ENCODE data around the gene GABRR3.

GABRR3 gene

DNA sequence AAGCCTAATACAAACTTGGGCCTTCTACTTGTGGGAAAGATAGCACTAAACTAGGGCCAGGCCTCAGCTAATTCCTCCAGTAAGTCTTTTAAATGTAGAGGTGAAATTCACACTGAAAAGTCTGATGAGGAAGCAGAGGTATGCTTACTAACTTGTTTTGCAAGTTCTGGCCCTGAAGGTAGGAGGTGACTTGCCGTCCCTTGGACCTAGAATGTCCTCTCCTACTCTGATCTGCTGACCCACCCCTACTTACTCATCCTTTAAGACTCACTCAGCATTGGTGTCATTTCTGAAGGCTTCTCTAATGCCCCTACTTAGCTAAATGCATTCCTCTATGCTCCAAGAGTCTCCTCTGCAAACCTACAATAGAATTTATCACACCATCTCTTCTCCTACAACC, 82.2 kb downstream of the GABRR3 start:
- ChIA-PET CTCF (no interaction called here), POLR2A (no interaction called here)
- no peak for DNase-seq (ENCODE audit: low read depth, low spot score)
- no peak overlapping the region for H3K4me3 ChIP-seq (ENCODE audit: low read depth, low read length)
- TF ChIP-seq, protein P1, sequence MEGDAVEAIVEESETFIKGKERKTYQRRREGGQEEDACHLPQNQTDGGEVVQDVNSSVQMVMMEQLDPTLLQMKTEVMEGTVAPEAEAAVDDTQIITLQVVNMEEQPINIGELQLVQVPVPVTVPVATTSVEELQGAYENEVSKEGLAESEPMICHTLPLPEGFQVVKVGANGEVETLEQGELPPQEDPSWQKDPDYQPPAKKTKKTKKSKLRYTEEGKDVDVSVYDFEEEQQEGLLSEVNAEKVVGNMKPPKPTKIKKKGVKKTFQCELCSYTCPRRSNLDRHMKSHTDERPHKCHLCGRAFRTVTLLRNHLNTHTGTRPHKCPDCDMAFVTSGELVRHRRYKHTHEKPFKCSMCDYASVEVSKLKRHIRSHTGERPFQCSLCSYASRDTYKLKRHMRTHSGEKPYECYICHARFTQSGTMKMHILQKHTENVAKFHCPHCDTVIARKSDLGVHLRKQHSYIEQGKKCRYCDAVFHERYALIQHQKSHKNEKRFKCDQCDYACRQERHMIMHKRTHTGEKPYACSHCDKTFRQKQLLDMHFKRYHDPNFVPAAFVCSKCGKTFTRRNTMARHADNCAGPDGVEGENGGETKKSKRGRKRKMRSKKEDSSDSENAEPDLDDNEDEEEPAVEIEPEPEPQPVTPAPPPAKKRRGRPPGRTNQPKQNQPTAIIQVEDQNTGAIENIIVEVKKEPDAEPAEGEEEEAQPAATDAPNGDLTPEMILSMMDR (IDR thresholded peaks at IDR 0.05; ENCODE audit: insufficient read depth, low read length, missing control alignments), result no peak

DNA sequence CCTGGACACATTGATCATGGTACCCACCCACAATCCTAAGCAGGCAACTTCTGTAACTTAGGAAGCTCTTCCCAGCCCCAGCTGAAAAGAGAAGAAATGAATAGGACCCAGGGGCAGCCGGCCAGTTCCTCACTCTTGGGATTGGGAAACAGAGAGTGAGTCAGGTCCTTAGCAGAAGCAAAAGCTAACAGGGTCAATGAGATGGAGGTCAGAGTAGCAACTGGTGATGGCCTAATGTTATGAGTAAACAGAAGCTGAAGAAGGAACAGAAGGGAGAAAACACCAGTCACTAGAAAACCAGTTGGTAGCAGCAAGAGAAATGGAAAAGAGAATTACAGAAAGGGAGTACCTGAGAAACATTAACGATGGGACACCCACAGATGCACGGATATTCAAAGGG, 82.8 kb downstream of the GABRR3 start:
- no peak for DNase-seq (ENCODE audit: low read depth, low spot score)
- TF ChIP-seq, protein P1 (IDR thresholded peaks at IDR 0.05; ENCODE audit: insufficient read depth, low read length, missing control alignments), result no peak
- H3K4me3 ChIP-seq (ENCODE audit: low read depth, low read length), result no peak overlapping the region
- CTCF ChIA-PET, result no interaction called here
- POLR2A ChIA-PET, result no interaction called here

DNA sequence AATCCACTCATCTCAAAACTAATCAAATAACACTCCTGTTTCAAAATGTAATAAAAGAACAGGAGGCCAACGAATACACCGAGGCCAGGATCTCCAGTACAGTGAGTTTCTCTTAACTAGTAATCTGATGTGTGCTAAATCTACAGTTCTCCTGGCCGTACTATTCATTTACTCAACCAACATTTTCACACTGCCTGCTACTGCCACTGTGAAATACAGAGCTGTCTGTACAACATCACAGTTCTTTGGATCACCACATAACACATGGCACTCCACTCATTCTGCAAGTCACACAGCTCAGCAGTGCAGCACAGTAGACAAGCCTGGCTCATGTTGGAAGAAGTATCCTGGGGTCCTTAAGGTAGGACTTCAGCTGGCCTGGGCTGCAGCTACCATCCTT, 84.8 kb downstream of the GABRR3 start:
- no peak for DNase-seq (ENCODE audit: low read depth, low spot score)
- POLR2A ChIA-PET, result no interaction called here
- CTCF ChIA-PET, result interaction anchor here (0.8 to 1.8 kb wide), 3 partner anchors 8 to 158 kb away, joined by 3 to 7 read pairs (median 4); no protein-coding TSS in a partner anchor
- TF ChIP-seq, protein P1 (IDR thresholded peaks at IDR 0.05; ENCODE audit: insufficient read depth, low read length, missing control alignments), result no peak
- no peak overlapping the region for H3K4me3 ChIP-seq (ENCODE audit: low read depth, low read length)

DNA sequence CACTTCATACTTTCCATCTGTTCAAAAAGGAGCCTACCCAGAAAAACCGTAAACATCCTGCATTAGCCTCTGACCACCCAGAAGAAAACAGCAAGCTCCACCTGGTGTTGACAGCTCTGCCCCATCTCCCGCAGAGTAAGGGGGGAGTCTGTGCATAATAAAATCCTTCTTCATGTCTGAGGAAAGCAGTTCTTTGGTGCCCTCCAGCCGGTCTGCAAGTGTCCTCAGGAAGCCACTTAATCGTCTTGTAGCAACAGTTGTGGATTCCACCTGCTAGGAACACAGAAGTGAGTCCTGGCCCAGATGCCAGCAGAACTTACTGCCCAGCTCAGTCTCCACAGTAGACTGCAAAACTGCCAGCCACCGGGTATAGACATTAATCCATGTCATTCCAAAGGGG, 85.4 kb downstream of the GABRR3 start:
- H3K4me3 ChIP-seq (ENCODE audit: low read depth, low read length), result no peak overlapping the region
- ChIA-PET CTCF (interaction anchor here (1.8 kb wide), 1 partner anchor 9 kb away, joined by 7 read pairs; no protein-coding TSS in a partner anchor), POLR2A (no interaction called here)
- no peak for DNase-seq (ENCODE audit: low read depth, low spot score)
- TF ChIP-seq, protein P1 (IDR thresholded peaks at IDR 0.05; ENCODE audit: insufficient read depth, low read length, missing control alignments), result no peak

DNA sequence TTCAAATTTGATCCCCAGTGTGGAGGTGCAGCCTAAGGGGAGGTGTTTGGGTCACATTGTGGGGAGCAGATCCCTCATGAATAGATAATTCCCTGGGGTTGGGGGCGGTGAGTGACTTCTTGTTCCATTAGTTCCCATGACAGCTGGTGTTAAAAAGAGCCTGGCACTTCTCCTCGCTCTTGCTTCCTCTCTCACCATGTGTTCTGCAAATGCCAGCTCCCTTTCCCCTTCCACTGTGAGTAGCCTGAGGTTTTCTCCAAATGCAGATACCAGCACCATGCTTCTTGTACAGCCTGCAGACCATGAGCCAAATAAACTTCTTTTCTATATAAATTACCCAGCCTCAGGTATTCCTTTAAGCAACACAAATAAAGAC, 86.0 kb downstream of the GABRR3 start:
- ChIA-PET POLR2A (no interaction called here), CTCF (no interaction called here)
- no peak overlapping the region for H3K4me3 ChIP-seq (ENCODE audit: low read depth, low read length)
- TF ChIP-seq, protein P1 (IDR thresholded peaks at IDR 0.05; ENCODE audit: insufficient read depth, low read length, missing control alignments), result no peak
- no peak for DNase-seq (ENCODE audit: low read depth, low spot score)

DNA sequence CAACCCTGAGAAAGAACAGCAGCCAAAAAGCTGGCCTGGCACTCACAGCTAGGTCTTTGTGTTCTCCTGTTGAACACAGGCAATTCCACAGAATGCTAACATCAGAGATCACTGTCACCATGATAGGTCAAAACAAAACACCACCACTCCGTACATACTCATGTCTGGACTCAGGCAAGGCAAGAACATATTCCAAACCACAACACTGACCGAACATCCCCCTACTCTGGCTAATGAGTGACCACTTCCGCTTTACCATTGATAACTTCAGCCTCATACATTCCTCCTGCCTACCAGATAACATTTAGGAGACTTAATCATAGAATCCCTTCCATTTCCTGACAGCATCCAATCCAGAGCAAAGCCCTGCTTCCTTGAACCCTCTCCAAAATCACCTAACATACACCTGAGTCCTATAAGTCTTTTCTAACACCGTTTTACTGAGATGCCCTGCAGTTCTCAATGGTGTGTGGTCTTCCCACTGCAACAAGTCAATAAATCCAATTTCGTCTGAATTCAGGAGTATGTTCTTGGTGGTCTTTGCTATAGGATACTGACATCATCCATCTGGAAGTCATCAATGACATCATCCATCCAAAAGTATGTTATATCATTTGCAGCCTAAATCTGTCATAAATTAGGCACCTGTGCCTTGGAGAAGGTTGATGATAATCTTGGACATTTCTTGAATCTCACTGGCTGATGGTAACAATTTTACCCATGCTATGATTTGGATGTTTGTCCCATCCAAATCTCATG, 86.6 kb downstream of the GABRR3 start:
- DNase-seq (ENCODE audit: low read depth, low spot score), result no peak
- TF ChIP-seq, protein P1 (IDR thresholded peaks at IDR 0.05; ENCODE audit: insufficient read depth, low read length, missing control alignments), result no peak
- ChIA-PET CTCF (no interaction called here), POLR2A (no interaction called here)
- H3K4me3 ChIP-seq (ENCODE audit: low read depth, low read length), result no peak overlapping the region

Data from AG04449 (cell line).